ENCODE measurements around the gene COL2A1. TPM values are rescaled to one million over a fixed set of nuclear protein-coding genes. Genes with fewer than 3 reads are reported as not detected.

The COL2A1 gene
- total and polyA plus RNA-seq, 2 donors from 2014 or later: not detected

GRCh38 chr12:47987411-47988072 is 16.7 kb downstream of the COL2A1 start:
- no peak overlapping the region for H3K9ac ChIP-seq (ENCODE audit: low read length in 3 of 3)
- no peaks in the 10 kb centered on the region for H3K36me3 ChIP-seq (ENCODE audit: control insufficient read depth in 2 of 3, insufficient read depth in 3 of 3, low read length in 3 of 3)

DNA sequence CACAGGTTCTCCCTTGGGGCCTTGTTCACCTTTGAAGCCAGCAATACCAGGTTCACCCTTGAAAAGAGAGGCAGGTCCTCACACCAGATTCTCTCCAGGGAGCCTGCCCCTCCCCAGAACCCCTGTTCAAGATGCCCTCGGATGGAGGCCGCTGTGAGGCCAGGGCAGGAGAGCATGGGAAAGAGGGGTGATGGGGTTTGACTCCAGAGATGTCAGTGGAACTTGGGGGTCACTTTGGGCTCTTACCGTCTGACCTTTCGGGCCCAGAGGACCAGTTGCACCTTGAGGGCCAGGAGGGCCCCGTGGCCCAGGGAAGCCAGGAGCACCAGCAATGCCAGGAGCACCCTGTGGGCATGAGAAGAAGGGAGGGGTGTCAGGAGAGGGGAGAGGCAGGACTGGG is 17.4 kb downstream of the COL2A1 start:
- no peaks in the 10 kb centered on the region for H3K9me3 ChIP-seq (ENCODE audit: control insufficient read depth in 2 of 3, insufficient read depth in 1 of 3, low read length in 3 of 3)
- intact Hi-C loops (cut with DNase I): no loop called here
- no peak for TF ChIP-seq CTCF (IDR thresholded peaks at IDR 0.05; ENCODE audit: borderline replicate concordance, extremely low read depth, insufficient read depth)
- no peak overlapping the region for H3K27ac ChIP-seq (ENCODE audit: low read depth in 2 of 2, low read length in 2 of 2)
- H3K27me3 ChIP-seq (ENCODE audit: control insufficient read depth, insufficient read depth, low read length): no peaks in the 10 kb centered on the region
- no peaks in the 10 kb centered on the region for H3K36me3 ChIP-seq (ENCODE audit: control insufficient read depth in 2 of 3, insufficient read depth in 3 of 3, low read length in 3 of 3)
- no peak overlapping the region for H3K4me3 ChIP-seq (ENCODE audit: low read length in 3 of 3)
- FAIRE-seq (no peak), DNase-seq (peak in 1 of 5 donors; percentile 13)
- H3K4me1 ChIP-seq (ENCODE audit: control insufficient read depth in 2 of 3, insufficient read depth in 2 of 3, low read depth in 1 of 3, low read length in 3 of 3): no peaks in the 10 kb centered on the region
- no peak overlapping the region for H3K9ac ChIP-seq (ENCODE audit: low read length in 3 of 3)

More at GRCh38 chr12:47987411-47988072, 16.7 kb downstream of the COL2A1 start:
- Histone ChIP-seq H3K9me3 (ENCODE audit: control insufficient read depth in 2 of 3, insufficient read depth in 1 of 3, low read length in 3 of 3) (no peaks in the 10 kb centered on the region), H3K27ac (ENCODE audit: low read depth in 2 of 2, low read length in 2 of 2) (no peak overlapping the region), H3K4me3 (ENCODE audit: low read length in 3 of 3) (no peak overlapping the region), H3K4me1 (ENCODE audit: control insufficient read depth in 2 of 3, insufficient read depth in 2 of 3, low read depth in 1 of 3, low read length in 3 of 3) (no peaks in the 10 kb centered on the region), H3K27me3 (ENCODE audit: control insufficient read depth, insufficient read depth, low read length) (no peaks in the 10 kb centered on the region)
- intact Hi-C loops (cut with DNase I): no loop called here
- no peak for FAIRE-seq
- DNase-seq: peak in 3 of 5 donors; percentile 47 to 58 (median 49)
- no peak for TF ChIP-seq CTCF (IDR thresholded peaks at IDR 0.05; ENCODE audit: borderline replicate concordance, extremely low read depth, insufficient read depth)

DNA sequence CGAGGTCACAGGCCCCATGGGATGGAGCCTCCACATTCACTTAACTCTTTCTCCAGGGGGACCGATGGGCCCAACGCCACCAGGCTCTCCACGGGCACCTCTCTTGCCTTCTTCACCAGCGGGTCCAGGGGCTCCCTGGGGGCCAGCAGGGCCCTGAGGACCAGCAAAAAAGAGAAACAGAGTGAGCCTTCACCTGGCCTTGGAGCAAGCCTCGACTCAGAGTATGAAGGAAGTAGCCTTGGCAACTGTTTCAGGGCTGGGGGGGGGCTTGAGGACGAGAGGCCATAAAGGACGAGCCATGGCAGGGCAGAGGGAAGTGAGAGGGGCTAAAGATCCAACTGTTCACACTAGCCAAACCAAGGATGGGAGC is 18.0 kb downstream of the COL2A1 start:
- H3K4me1 ChIP-seq (ENCODE audit: control insufficient read depth in 2 of 3, insufficient read depth in 2 of 3, low read depth in 1 of 3, low read length in 3 of 3): no peaks in the 10 kb centered on the region
- TF ChIP-seq CTCF (IDR thresholded peaks at IDR 0.05; ENCODE audit: borderline replicate concordance, extremely low read depth, insufficient read depth): no peak
- DNase-seq: peak in 1 of 5 donors; percentile 40
- H3K4me3 ChIP-seq (ENCODE audit: low read length in 3 of 3): no peak overlapping the region
- no peak overlapping the region for H3K27ac ChIP-seq (ENCODE audit: low read depth in 2 of 2, low read length in 2 of 2)
- no peak for FAIRE-seq
- no peaks in the 10 kb centered on the region for H3K9me3 ChIP-seq (ENCODE audit: control insufficient read depth in 2 of 3, insufficient read depth in 1 of 3, low read length in 3 of 3)
- H3K27me3 ChIP-seq (ENCODE audit: control insufficient read depth, insufficient read depth, low read length): no peaks in the 10 kb centered on the region
- H3K36me3 ChIP-seq (ENCODE audit: control insufficient read depth in 2 of 3, insufficient read depth in 3 of 3, low read length in 3 of 3): no peaks in the 10 kb centered on the region
- intact Hi-C loops (cut with DNase I): no loop called here
- H3K9ac ChIP-seq (ENCODE audit: low read length in 3 of 3): no peak overlapping the region
